GM18519 (cell line): Measurements from ENCODE around the gene FAM219A.
"Not testable (repeated sequence)": the region's sequence is repeated elsewhere in the genome, so short reads cannot be mapped to it uniquely, and the experiment has no call there.

Experiments used
- ATAC-seq: cut with Tn5 transposase; IDR thresholded peaks from one replicate; pipeline ENCODE4 v1.9.1; 2021; ENCODE audit warnings: mild to moderate bottlenecking, moderate library complexity; ENCODE audit not compliant: unreplicated experiment, low FRiP score

Gene FAM219A

GRCh38 chr9:34379334-34380033, 78.9 kb downstream of the FAM219A start:
- no peak for ATAC-seq

DNA sequence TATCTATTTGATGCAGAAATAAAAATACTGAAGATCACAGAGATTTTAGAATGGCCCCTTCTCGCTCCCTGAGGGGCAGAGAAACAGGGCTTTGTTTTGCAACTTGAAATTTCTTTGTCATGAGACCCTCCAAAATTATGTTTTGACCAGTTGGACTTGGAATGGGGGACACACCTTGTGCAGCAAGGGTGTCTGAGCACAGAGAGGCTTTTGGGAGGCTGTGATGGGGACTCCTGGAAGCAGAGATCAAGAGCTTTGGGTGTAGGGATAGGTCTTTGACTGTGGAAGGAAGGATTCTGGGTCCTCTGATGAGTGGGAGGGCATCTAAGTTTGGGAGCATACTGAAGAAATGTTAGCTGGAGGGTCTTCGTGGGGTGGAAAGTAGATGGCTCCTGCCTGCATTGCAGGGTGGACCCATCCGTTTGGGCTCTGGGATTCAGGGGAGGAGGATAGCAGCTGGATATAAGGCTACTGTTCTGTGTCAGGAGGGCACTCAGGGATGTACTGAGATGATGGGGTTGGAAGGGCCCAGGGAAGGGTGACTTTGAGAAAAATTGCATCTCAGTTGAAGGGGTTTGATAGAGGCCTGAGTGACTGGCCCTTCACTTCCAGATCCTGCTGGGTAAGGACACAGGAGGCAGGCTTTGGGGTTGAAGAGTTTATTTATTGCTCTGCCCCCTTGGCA, 79.9 kb downstream of the FAM219A start:
- ATAC-seq = no peak

GRCh38 chr9:34377404-34377746, 81.0 kb downstream of the FAM219A start:
- no peak for ATAC-seq

DNA sequence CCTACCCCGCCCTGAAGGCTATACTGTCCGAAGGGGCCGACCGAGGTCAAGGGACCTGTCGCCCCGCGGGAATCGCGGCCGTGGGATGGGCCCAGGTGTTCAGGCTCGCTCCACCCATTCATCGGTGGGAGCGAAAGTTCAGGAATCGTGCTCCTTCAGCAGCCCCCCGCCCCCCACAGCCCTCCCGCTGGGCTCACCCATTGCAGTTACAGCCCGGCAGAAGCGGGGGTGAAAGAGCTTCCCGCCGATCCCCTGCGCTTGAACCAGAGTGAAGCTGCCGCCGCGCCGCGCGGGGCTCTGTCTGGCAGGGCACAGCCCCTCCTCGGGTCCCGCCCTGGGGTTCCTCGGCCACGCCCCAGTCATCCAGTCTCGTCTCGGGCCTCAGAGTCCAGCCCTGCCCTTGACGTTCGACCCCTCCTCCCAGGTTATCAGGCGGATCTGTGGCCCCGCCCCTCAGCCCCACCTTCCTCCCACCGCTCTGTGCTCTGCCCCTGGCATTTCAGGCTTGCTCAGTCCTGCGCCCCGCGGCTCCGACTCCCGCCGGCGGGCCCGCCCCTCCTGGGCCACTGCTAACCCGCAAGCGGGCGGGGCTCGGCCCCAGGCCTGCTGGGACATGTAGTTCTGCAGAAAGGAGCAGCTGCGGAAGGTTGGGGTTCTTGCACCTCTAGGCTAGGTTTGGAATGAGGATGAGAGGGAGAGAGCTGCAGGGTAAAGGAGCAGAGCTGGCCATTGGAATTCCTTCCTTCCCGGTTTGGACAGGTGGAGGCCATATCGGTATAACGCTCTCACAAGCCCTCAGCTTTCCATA, 81.6 kb downstream of the FAM219A start, which contains the start of gene MYORG:
MYORG (minus strand) TSS at position 303 of the 808 bp plus-strand sequence. CDS start 3,955 bp downstream, outside the sequence.
- ATAC-seq = peak; percentile 72

GRCh38 chr9:34375901-34376595, 82.3 kb downstream of the FAM219A start:
- ATAC-seq = no peak

- no peak for ATAC-seq
Measured at GRCh38 chr9:34374905-34375552, 83.3 kb downstream of the FAM219A start.

GRCh38 chr9:34374339-34374738, 84.0 kb downstream of the FAM219A start:
- no peak for ATAC-seq

DNA sequence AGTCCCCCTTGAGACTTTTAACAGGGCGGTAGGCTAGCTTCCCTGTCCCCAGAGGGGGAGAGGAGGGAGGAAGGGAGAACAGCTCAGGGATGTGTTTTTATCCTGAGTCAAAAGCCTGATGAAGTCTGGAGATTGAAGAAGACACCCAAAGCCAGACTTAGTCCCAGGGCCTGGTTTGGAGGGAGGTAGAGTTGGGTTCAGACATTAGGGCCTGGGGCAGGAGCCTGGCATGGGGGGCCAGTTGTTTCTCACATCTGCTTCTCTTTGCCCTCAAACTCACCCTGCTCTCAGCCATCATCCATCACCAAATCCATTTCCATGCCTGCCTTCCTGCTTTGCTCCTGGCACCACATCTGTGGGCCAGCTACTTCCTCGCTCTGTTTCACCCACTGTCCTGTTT, 84.6 kb downstream of the FAM219A start:
- ATAC-seq = no peak

GRCh38 chr9:34372467-34373011, 85.8 kb downstream of the FAM219A start:
- ATAC-seq = no peak

DNA sequence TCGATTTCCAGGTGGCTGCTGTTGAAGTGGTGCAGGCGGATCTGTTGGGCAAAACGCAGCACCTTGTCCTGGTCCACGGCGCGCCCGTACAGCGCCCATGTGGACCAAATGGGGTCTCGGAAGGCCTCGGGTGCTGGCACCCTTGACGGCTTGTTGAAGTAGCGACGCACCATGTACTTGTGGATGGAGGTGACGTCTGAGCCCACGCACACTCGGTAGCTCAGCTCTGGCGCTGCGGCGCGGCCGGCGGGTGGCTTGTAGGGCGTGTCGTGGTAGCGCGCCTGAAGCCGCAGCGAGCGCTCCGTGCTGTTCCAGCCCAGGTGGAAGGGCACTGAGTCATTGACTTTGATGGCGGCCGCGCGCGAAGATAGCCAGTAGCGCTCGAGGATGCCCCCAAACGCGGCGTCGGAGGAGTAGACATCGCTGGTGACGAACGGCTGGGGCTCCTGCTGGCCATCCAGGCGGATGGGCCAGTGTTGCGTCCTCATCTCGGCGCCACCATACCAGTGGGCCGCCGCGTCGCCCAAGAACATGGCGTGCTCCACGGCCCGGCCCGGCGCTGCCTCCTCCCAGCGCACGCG, 86.4 kb downstream of the FAM219A start:
- no peak for ATAC-seq

DNA sequence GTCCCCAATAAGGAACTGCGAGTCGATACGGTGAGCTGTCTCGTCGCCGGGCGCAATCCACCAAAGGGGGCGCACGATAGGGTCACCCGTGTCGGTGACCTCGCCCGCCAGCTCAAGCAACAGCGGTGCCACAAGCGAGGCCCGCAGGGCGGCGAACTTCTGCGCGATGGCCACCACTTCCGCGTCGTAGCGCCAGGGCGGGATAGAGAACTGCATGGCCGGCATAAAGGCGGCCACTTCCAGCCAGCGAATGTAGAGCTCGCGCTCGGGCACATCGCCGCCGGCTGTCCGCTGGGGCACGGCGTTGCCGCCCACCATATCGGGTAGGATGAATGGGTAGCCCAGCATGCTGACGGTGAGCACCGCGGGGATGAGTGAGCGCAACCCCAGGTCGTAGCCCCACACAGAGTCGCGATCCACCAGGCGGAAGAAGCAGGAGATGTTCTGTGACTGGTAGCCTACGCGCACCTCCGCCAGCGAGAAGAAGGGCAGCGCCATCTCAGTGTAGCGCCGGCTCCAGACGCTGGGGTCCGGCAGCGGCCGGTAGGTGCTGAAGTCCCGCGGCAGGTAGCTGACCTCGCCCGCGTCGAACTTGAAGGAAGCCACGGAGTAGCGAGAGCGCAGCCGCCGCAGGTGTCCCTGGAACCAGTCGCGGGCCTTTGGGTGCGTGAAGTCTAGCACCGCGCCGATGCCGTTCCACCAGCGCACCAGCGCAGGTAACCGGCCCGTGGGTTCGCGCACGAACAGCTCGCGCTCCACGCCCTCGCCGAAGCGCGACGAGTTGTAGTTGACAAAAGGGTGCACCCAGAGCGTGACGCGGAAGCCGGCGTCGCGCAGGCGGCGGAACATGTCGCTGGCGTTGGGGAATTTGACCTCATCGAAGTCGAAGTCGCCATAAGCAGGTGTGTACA, 87.1 kb downstream of the FAM219A start:
- ATAC-seq = no peak

DNA sequence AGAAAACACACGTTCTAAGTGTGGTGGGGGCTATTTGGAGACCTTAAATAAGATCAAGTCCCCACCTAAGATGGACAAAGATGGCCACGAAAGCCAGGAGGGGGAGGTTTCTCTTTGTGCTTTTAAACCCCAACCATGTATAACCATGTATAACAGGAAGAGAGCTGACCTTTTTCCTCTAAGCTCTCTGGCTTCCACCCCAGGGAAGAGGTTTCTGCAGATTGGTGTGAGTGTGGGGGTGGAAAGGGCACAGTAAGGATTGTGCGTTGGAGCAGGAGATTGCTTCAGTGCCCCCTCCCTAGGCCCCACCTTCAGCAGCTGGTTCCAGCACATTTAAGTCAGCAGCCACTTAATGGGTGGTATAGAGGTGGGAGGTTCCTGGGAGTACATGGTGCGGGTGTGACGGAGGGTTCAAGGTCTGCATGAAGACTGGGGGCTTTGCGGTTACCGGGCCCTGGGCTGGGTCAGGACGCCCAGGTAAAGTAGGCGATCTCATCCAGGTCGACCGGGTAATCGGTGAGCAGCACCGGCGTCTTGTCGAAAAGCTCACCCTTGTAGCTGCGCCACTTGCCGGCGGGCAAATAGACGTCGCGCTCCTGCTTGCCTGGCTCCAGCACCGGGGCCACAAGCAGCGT, 87.9 kb downstream of the FAM219A start:
- ATAC-seq = no peak

DNA sequence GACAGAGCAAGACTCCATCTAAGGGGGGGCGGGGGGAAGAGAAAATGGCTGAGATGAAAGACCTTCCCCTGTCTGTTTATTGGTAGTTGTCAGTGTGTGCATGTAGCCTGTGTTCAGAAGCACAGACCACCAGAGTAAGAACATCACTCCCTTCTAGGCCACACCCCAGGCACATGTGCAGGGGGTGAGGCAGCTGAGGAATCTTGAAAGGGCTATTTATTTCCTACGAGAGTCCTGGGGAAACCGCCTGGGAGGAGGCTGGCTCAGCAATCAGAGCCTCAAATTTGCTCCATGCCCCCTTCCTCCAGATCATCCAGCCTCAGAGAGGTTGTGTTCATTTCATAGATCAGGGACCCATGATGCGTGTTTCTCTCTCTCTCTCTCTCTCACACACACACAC, 88.7 kb downstream of the FAM219A start:
- no peak for ATAC-seq

GRCh38 chr9:34368796-34369195, 89.6 kb downstream of the FAM219A start:
- not testable (repeated sequence) for ATAC-seq

DNA sequence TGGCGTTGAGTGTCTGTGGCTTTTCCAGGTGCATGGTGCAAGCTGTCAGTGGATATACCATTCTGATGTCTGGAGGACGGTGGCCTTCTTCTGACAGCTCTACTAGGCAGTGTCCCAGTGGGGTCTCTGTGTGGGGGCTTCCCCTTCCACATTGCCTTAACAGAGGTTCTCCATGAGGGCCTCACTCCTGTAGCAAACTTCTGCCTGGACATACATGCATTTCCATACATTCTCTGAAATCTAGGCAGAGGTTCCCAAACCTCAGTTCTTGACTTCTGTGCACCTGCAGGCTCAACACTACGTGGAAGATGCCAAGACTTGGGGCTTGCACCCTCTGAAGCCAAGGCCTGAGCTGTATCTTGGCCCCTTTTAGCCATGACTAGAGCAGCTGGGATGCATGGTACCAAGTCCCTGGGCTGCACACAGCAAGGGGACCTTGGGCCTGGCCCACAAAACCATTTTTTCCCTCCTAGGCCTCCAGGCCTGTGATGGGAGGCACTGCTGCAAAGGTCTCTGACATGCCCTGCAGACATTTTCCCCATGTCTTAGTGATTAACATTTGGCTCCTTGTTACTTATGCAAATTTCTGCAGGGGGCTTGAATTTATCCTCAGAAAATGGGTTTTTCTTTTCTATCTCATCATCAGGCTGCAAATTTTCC, 90.5 kb downstream of the FAM219A start:
- ATAC-seq = not testable (repeated sequence)

DNA sequence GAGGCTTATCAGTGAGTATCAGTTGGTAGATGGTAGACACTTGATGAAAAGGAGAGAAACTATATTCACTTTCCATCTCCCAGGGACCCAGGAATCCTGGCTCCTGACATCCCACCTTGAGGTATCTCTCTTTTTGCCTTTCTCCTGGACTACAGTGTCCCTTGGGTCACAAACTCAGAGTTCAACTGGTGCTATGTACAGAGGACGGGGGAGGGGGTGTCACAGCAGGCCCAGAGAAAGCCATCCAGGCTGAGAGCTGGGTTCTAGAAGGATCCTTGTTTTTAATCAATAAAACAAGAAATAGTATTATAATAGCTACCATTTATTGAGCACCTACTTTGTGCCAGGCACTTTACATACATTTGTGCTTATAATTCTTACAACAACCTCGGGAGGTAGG, 92.0 kb downstream of the FAM219A start:
- no peak for ATAC-seq

DNA sequence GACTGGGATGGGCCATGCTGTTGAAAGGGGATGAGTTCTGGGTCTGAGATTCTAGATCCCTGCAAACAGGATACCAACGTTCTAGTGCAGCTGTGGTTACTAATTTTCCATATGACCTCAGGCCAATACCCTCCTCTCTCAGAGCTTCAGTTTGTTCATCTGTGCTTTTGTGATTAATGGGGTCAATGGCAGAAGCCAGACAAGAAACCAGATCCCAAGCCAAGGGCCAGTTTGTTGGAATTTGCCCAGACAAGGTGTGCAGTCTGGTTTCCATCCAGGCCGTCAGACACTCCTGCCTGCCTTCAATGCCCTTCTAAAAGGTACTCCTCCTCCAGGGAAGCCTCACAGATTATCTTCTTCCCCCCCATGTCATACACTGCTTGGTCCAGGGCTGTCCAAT, 93.1 kb downstream of the FAM219A start:
- no peak for ATAC-seq
